Measurements from ENCODE around the gene DUSP10.

- TF ChIP-seq POLR2A (IDR thresholded peaks at IDR 0.05) (no peak), CTCF (IDR thresholded peaks at IDR 0.05) (no peak)
Measured at GRCh38 chr1:221774054-221774842, 32.4 kb upstream of the DUSP10 start.

All from Peyer's patch (tissue), 4 donors.